ENCODE data around the gene PRDX5. TPM values are rescaled to one million over a fixed set of nuclear protein-coding genes. Genes with fewer than 3 reads are reported as not detected.

PRDX5 gene
- total and polyA plus RNA-seq, 2 experiments from 2014 or later, result 212 to 312 TPM

DNA sequence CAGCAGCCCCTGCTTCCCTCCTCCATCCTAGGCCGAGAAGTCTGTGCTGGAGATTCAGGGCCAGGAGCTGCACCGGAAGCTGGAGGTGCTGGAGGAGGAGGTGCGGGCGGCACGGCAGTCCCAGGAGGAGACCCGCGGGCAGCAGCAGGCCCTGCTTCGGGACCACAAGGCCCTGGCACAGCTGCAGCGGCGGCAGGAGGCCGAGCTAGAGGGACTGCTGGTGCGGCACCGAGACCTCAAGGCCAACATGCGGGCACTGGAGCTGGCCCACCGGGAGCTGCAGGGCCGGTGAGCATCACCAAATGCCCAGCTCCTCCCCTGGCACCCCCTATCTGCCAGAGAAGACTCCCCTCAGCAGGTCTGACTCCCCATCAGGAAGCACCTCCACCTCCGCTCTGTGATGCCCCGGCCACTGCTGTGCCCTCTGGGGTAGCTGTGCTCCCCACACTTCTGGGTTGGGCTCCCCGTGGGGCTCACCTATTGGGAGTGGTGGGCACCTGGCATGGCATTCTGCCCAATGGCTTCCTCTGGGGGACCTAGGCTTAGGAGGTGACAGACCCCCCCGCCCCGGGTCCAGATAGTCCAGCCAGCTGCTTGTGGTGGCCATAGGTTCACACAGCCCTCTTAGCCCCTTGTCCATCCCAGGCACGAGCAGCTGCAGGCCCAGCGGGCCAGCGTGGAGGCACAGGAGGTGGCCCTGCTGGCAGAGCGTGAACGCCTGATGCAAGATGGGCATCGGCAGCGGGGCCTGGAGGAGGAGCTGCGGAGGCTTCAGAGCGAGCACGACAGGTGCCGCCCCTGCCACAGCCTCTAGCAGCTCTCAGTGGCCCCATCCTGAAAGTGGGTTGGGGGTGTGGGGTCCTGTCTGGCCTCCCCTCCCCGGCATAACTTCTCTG lies 34.4 kb downstream of the PRDX5 start:
- ATAC-seq (no peak), DNase-seq (ENCODE audit: low spot score) (no peak)
- TF ChIP-seq, protein P1, sequence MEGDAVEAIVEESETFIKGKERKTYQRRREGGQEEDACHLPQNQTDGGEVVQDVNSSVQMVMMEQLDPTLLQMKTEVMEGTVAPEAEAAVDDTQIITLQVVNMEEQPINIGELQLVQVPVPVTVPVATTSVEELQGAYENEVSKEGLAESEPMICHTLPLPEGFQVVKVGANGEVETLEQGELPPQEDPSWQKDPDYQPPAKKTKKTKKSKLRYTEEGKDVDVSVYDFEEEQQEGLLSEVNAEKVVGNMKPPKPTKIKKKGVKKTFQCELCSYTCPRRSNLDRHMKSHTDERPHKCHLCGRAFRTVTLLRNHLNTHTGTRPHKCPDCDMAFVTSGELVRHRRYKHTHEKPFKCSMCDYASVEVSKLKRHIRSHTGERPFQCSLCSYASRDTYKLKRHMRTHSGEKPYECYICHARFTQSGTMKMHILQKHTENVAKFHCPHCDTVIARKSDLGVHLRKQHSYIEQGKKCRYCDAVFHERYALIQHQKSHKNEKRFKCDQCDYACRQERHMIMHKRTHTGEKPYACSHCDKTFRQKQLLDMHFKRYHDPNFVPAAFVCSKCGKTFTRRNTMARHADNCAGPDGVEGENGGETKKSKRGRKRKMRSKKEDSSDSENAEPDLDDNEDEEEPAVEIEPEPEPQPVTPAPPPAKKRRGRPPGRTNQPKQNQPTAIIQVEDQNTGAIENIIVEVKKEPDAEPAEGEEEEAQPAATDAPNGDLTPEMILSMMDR (conservative IDR thresholded peaks at IDR 0.05; ENCODE audit: low read depth in 2 of 2), result no peak
- TF ChIP-seq, protein P2, sequence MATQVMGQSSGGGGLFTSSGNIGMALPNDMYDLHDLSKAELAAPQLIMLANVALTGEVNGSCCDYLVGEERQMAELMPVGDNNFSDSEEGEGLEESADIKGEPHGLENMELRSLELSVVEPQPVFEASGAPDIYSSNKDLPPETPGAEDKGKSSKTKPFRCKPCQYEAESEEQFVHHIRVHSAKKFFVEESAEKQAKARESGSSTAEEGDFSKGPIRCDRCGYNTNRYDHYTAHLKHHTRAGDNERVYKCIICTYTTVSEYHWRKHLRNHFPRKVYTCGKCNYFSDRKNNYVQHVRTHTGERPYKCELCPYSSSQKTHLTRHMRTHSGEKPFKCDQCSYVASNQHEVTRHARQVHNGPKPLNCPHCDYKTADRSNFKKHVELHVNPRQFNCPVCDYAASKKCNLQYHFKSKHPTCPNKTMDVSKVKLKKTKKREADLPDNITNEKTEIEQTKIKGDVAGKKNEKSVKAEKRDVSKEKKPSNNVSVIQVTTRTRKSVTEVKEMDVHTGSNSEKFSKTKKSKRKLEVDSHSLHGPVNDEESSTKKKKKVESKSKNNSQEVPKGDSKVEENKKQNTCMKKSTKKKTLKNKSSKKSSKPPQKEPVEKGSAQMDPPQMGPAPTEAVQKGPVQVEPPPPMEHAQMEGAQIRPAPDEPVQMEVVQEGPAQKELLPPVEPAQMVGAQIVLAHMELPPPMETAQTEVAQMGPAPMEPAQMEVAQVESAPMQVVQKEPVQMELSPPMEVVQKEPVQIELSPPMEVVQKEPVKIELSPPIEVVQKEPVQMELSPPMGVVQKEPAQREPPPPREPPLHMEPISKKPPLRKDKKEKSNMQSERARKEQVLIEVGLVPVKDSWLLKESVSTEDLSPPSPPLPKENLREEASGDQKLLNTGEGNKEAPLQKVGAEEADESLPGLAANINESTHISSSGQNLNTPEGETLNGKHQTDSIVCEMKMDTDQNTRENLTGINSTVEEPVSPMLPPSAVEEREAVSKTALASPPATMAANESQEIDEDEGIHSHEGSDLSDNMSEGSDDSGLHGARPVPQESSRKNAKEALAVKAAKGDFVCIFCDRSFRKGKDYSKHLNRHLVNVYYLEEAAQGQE (IDR thresholded peaks at IDR 0.05; ENCODE audit: unreplicated experiment), result no peak
- TF ChIP-seq, protein P3, sequence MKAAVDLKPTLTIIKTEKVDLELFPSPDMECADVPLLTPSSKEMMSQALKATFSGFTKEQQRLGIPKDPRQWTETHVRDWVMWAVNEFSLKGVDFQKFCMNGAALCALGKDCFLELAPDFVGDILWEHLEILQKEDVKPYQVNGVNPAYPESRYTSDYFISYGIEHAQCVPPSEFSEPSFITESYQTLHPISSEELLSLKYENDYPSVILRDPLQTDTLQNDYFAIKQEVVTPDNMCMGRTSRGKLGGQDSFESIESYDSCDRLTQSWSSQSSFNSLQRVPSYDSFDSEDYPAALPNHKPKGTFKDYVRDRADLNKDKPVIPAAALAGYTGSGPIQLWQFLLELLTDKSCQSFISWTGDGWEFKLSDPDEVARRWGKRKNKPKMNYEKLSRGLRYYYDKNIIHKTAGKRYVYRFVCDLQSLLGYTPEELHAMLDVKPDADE (IDR thresholded peaks at IDR 0.05), result no peak
- TF ChIP-seq ZNF331 (CRISPR knock-in tag; IDR thresholded peaks at IDR 0.05; ENCODE audit: low read depth) (no peak), EZH2 (IDR thresholded peaks at IDR 0.05; ENCODE audit: low read depth, unreplicated experiment) (no peak), POLR2AphosphoS5 (IDR thresholded peaks at IDR 0.05; ENCODE audit: low read depth) (no peak), EZH2phosphoT487 (IDR thresholded peaks at IDR 0.05; ENCODE audit: unreplicated experiment) (no peak), ZNF114 (CRISPR knock-in tag; IDR thresholded peaks at IDR 0.05) (no peak), NANOG (IDR thresholded peaks at IDR 0.05; ENCODE audit: borderline replicate concordance) (no peak), JUNB (IDR thresholded peaks at IDR 0.05; ENCODE audit: unreplicated experiment) (no peak), CREB1 (CRISPR knock-in tag; IDR thresholded peaks at IDR 0.05; ENCODE audit: low read depth) (no peak), STAT1 (IDR thresholded peaks at IDR 0.05; ENCODE audit: unreplicated experiment) (no peak)
- TF ChIP-seq, protein P4, sequence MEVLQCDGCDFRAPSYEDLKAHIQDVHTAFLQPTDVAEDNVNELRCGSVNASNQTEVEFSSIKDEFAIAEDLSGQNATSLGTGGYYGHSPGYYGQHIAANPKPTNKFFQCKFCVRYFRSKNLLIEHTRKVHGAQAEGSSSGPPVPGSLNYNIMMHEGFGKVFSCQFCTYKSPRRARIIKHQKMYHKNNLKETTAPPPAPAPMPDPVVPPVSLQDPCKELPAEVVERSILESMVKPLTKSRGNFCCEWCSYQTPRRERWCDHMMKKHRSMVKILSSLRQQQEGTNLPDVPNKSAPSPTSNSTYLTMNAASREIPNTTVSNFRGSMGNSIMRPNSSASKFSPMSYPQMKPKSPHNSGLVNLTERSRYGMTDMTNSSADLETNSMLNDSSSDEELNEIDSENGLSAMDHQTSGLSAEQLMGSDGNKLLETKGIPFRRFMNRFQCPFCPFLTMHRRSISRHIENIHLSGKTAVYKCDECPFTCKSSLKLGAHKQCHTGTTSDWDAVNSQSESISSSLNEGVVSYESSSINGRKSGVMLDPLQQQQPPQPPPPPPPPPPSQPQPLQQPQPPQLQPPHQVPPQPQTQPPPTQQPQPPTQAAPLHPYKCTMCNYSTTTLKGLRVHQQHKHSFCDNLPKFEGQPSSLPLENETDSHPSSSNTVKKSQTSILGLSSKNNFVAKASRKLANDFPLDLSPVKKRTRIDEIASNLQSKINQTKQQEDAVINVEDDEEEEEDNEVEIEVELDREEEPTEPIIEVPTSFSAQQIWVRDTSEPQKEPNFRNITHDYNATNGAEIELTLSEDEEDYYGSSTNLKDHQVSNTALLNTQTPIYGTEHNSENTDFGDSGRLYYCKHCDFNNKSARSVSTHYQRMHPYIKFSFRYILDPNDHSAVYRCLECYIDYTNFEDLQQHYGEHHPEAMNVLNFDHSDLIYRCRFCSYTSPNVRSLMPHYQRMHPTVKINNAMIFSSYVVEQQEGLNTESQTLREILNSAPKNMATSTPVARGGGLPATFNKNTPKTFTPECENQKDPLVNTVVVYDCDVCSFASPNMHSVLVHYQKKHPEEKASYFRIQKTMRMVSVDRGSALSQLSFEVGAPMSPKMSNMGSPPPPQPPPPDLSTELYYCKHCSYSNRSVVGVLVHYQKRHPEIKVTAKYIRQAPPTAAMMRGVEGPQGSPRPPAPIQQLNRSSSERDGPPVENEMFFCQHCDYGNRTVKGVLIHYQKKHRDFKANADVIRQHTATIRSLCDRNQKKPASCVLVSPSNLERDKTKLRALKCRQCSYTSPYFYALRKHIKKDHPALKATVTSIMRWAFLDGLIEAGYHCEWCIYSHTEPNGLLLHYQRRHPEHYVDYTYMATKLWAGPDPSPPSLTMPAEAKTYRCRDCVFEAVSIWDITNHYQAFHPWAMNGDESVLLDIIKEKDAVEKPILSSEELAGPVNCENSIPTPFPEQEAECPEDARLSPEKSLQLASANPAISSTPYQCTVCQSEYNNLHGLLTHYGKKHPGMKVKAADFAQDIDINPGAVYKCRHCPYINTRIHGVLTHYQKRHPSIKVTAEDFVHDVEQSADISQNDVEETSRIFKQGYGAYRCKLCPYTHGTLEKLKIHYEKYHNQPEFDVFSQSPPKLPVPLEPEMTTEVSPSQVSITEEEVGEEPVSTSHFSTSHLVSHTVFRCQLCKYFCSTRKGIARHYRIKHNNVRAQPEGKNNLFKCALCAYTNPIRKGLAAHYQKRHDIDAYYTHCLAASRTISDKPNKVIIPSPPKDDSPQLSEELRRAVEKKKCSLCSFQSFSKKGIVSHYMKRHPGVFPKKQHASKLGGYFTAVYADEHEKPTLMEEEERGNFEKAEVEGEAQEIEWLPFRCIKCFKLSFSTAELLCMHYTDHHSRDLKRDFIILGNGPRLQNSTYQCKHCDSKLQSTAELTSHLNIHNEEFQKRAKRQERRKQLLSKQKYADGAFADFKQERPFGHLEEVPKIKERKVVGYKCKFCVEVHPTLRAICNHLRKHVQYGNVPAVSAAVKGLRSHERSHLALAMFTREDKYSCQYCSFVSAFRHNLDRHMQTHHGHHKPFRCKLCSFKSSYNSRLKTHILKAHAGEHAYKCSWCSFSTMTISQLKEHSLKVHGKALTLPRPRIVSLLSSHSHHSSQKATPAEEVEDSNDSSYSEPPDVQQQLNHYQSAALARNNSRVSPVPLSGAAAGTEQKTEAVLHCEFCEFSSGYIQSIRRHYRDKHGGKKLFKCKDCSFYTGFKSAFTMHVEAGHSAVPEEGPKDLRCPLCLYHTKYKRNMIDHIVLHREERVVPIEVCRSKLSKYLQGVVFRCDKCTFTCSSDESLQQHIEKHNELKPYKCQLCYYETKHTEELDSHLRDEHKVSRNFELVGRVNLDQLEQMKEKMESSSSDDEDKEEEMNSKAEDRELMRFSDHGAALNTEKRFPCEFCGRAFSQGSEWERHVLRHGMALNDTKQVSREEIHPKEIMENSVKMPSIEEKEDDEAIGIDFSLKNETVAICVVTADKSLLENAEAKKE (CRISPR knock-in tag; IDR thresholded peaks at IDR 0.05), result no peak
- Mint-ChIP-seq H3K4me3 (no peak overlapping the region), H3K27me3 (ENCODE audit: insufficient read depth, low read depth, poor library complexity) (peaks cover 13% of the 10 kb centered on the region), H3K4me1 (peaks cover 12% of the 10 kb centered on the region), H3K9me3 (no peaks in the 10 kb centered on the region), H3K27ac (no peak overlapping the region), H3K36me3 (ENCODE audit: low read depth) (no peaks in the 10 kb centered on the region; the same call in 2 of the 3 replicates)
- H3K4me2 ChIP-seq, result no peak overlapping the region
- H3K4me1 ChIP-seq (ENCODE audit: insufficient read depth), result peaks cover 7% of the 10 kb centered on the region; the same call in 1 of the 2 replicates
- no peaks in the 10 kb centered on the region for H4K20me1 ChIP-seq (replicated peaks; ENCODE audit: insufficient read depth)
- H3K4me3 ChIP-seq, result no peak overlapping the region
- H3K27ac ChIP-seq (ENCODE audit: low read depth), result no peak overlapping the region
- H3K79me2 ChIP-seq (replicated peaks; ENCODE audit: insufficient read depth), result no peaks in the 10 kb centered on the region
- H2AFZ ChIP-seq, result no peak overlapping the region
- H3F3A ChIP-seq (replicated peaks; ENCODE audit: low read depth), result 0 out of 2 replicates have a peak, but pooled peaks cover 6% of the 10 kb centered on the region
- no peaks in the 10 kb centered on the region for H3K36me3 ChIP-seq (ENCODE audit: insufficient read depth)
- no peaks in the 10 kb centered on the region for H3K9me2 ChIP-seq (ENCODE audit: insufficient read depth)
- H3K27me3 ChIP-seq (ENCODE audit: insufficient read depth), result no peaks in the 10 kb centered on the region
